ENCODE results near the gene RASAL1. TPM values are rescaled to one million over a fixed set of nuclear protein-coding genes. Genes with fewer than 3 reads are reported as not detected.
A peak's percentile ranks its signal among the peaks of the same experiment; 100 is the strongest.

Gene RASAL1
- total RNA-seq, 1 experiment from 2014 or later = not detected

- peaks cover 2% of the 10 kb centered on the region for H3K4me1 Mint-ChIP-seq (ENCODE audit: low read depth, unreplicated experiment)
- no peak for TF ChIP-seq CTCF (IDR thresholded peaks at IDR 0.05; ENCODE audit: insufficient read depth in 1 of 2, low read depth in 1 of 2, low read length in 1 of 2, severe bottlenecking in 1 of 2, unreplicated experiment in 1 of 2)
- H3K9me3 ChIP-seq = no peaks in the 10 kb centered on the region
- H3K27ac Mint-ChIP-seq (ENCODE audit: unreplicated experiment) = no peak overlapping the region
- no peaks in the 10 kb centered on the region for H3K4me1 ChIP-seq
- no TSS peak for BruUV-seq (replicated peaks)
- no peaks in the 10 kb centered on the region for H3K36me3 ChIP-seq (ENCODE audit: control insufficient read depth, insufficient read depth, low read length)
- H3K4me3 ChIP-seq (ENCODE audit: low read depth, low read length) = no peak overlapping the region
- no peaks in the 10 kb centered on the region for H3K27me3 ChIP-seq (replicated peaks; ENCODE audit: control insufficient read depth, insufficient read depth, low read length)
- H3K9me3 Mint-ChIP-seq (ENCODE audit: unreplicated experiment) = no peaks in the 10 kb centered on the region
- no peaks in the 10 kb centered on the region for H3K36me3 Mint-ChIP-seq (ENCODE audit: insufficient read depth, unreplicated experiment)
- peaks cover 3% of the 10 kb centered on the region for H3K27me3 Mint-ChIP-seq (ENCODE audit: insufficient read depth, unreplicated experiment)
- intact Hi-C loops (cut with micrococcal nuclease; ENCODE audit: unreplicated experiment) = no loop called here
- ChIA-PET CTCF (no interaction called here), POLR2A (no interaction called here)
- H3K4me3 Mint-ChIP-seq (ENCODE audit: unreplicated experiment) = no peak overlapping the region
- no peak for DNase-seq
Measured at GRCh38 chr12:113066813-113067400, 68.7 kb downstream of the RASAL1 start.

- Mint-ChIP-seq H3K27me3 (ENCODE audit: insufficient read depth, unreplicated experiment) (peaks cover 3% of the 10 kb centered on the region), H3K4me1 (ENCODE audit: low read depth, unreplicated experiment) (no peaks in the 10 kb centered on the region), H3K27ac (ENCODE audit: unreplicated experiment) (no peak overlapping the region), H3K9me3 (ENCODE audit: unreplicated experiment) (no peaks in the 10 kb centered on the region), H3K36me3 (ENCODE audit: insufficient read depth, unreplicated experiment) (no peaks in the 10 kb centered on the region), H3K4me3 (ENCODE audit: unreplicated experiment) (no peak overlapping the region)
- no peaks in the 10 kb centered on the region for H3K27me3 ChIP-seq (replicated peaks; ENCODE audit: control insufficient read depth, insufficient read depth, low read length)
- CTCF ChIA-PET = interaction anchor here (0.6 kb wide), 1 partner anchor 74 kb away, joined by 3 read pairs; no protein-coding TSS in a partner anchor
- intact Hi-C loops (cut with micrococcal nuclease; ENCODE audit: unreplicated experiment) = no loop called here
- no peak overlapping the region for H3K4me3 ChIP-seq (ENCODE audit: low read depth, low read length)
- BruUV-seq (replicated peaks) = no TSS peak
- peak in 1 of 2 experiments; percentile 46 for DNase-seq
- no peak for TF ChIP-seq CTCF (IDR thresholded peaks at IDR 0.05; ENCODE audit: insufficient read depth in 1 of 2, low read depth in 1 of 2, low read length in 1 of 2, severe bottlenecking in 1 of 2, unreplicated experiment in 1 of 2)
- POLR2A ChIA-PET = no interaction called here
- H3K36me3 ChIP-seq (ENCODE audit: control insufficient read depth, insufficient read depth, low read length) = no peaks in the 10 kb centered on the region
- no peaks in the 10 kb centered on the region for H3K9me3 ChIP-seq
- no peaks in the 10 kb centered on the region for H3K4me1 ChIP-seq
Measured at GRCh38 chr12:113065126-113066007, 70.2 kb downstream of the RASAL1 start.

DNA sequence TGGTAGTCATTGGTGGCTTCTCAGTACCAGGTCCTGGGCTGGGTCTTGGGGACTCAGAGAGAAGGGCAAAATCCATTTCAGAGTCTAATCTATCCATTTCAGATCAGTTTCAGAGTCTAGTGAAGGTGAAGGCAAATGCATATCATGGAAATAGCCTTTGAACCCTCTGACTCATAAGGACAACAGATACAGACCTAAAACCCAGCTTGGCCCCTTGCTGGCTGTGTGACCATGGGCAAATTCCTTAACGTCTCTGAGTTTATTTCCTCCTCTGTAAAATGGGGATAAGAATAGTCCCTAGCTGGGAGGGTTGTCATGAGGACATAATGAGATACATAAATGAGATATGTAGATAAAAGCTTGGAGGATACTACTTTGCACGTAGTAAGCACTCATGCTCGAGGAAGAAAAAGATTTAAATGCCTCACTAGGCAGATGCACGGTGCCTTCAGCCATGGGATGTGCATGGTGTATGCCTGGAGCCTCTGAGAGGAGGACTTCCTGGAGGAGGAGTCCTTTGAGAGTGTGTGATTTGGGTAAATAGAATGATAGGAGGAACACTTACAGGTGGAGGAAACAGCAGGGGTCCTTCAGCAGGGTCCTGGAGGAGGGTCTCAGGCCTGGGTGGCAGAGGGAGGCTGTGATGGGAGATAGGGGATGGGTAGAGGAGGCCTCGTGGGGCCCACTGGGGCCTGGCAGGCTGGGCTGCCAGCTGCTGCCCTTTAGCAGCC lies 71.0 kb downstream of the RASAL1 start:
- no TSS peak for BruUV-seq (replicated peaks)
- H3K4me3 Mint-ChIP-seq (ENCODE audit: unreplicated experiment) = no peak overlapping the region
- ChIA-PET CTCF (no interaction called here), POLR2A (no interaction called here)
- TF ChIP-seq CTCF (IDR thresholded peaks at IDR 0.05; ENCODE audit: insufficient read depth in 1 of 2, low read depth in 1 of 2, low read length in 1 of 2, severe bottlenecking in 1 of 2, unreplicated experiment in 1 of 2) = no peak
- intact Hi-C loops (cut with micrococcal nuclease; ENCODE audit: unreplicated experiment) = no loop called here
- Histone ChIP-seq H3K36me3 (ENCODE audit: control insufficient read depth, insufficient read depth, low read length) (no peaks in the 10 kb centered on the region), H3K27me3 (replicated peaks; ENCODE audit: control insufficient read depth, insufficient read depth, low read length) (no peaks in the 10 kb centered on the region), H3K9me3 (no peaks in the 10 kb centered on the region), H3K4me1 (no peaks in the 10 kb centered on the region), H3K4me3 (ENCODE audit: low read depth, low read length) (no peak overlapping the region)
- H3K9me3 Mint-ChIP-seq (ENCODE audit: unreplicated experiment) = no peaks in the 10 kb centered on the region
- peaks cover 3% of the 10 kb centered on the region for H3K27me3 Mint-ChIP-seq (ENCODE audit: insufficient read depth, unreplicated experiment)
- no peaks in the 10 kb centered on the region for H3K36me3 Mint-ChIP-seq (ENCODE audit: insufficient read depth, unreplicated experiment)
- H3K4me1 Mint-ChIP-seq (ENCODE audit: low read depth, unreplicated experiment) = no peaks in the 10 kb centered on the region
- no peak for DNase-seq
- no peak overlapping the region for H3K27ac Mint-ChIP-seq (ENCODE audit: unreplicated experiment)

Data from Caco-2 (cell line).